ENCODE measurements around the gene DEDD2.
A peak's percentile ranks its signal among the peaks of the same experiment; 100 is the strongest.

Gene DEDD2

DNA sequence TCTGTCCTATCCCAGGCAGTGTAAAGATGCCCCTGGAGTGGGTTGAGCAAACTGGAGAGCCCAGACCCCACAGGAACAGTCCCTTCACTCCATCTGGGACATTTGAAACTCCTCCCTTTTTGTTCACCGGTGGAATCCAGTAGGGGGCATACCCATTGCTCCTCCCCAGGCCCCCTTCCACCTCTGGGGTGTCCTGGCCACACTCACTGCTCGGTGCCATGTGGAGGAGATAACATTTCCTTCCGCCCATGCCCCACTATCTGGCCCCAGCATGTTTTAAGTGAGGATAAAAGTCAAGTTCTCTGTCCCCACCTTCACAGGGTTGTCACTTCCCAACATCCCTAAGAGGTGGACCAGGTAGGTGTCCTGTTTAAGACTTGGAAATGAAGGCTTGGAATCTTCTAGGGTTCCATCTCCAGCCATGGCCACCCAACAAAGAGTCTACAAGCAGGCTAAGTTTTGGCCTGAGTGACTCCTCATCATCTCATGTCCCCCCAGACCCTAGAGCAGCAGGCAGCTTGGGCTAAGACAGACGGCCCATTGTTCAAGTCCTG is 11.9 kb upstream of the DEDD2 start:
- no peak for DNase-seq (ENCODE audit: extremely low read depth in 1 of 2, low read depth in 1 of 2)

DNA sequence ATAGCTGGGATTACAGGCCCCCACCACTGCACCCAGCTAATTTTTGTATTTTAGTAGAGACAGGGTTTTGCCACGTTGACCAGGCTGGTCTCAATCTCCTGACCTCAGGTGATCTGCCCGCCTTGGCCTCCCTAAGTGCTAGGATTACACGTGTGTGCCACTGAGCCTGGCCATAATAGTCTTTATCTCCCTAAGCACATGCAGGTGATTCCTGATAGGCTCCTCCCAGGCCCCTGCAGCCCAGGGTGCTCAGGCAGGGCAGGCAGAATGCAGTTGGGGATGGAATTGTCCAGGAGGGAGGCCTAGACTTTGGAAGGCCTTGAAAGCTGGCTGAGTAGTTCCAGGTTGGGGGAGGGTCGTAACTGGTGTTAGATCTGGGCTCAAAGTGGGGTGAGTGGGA is 11.2 kb upstream of the DEDD2 start:
- no peak for DNase-seq (ENCODE audit: extremely low read depth in 1 of 2, low read depth in 1 of 2)

DNA sequence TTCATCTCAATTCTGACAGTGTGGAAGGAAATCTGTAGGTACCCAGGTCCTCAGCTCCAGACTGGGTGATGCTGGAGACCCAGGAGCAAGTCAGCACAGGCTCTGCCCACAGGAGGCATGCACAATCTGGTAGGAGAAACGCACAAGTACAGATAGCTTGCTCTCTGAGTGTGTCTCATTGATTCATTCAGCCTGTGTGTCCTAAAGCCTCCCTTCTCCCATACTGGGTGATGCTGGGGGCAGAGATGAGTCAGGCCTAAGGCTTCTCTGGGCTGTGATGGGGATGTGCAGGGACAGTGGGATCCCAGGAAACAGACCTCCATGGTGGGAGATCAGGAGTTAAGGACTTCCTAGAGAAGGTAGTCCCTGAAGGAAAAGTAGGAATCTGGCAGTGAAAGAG is 9.4 kb upstream of the DEDD2 start:
- DNase-seq (ENCODE audit: extremely low read depth in 1 of 2, low read depth in 1 of 2): no peak

DNA sequence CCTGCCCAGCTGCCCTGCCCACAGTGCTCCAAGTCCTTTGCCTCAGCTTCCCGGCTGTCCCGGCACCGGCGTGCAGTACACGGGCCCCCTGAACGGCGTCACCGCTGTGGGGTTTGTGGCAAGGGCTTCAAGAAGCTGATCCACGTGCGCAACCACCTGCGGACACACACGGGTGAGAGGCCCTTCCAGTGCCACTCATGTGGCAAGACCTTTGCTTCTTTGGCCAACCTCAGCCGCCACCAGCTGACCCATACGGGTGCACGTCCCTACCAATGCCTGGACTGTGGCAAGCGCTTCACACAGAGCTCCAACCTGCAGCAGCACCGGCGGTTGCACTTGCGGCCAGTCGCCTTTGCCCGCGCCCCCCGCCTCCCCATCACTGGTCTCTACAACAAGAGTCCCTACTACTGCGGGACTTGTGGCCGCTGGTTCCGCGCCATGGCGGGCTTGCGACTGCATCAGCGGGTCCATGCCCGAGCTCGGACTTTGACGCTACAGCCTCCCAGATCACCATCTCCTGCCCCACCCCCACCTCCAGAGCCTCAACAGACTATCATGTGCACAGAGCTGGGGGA is 8.3 kb upstream of the DEDD2 start:
- no peak for DNase-seq (ENCODE audit: extremely low read depth in 1 of 2, low read depth in 1 of 2)

DNA sequence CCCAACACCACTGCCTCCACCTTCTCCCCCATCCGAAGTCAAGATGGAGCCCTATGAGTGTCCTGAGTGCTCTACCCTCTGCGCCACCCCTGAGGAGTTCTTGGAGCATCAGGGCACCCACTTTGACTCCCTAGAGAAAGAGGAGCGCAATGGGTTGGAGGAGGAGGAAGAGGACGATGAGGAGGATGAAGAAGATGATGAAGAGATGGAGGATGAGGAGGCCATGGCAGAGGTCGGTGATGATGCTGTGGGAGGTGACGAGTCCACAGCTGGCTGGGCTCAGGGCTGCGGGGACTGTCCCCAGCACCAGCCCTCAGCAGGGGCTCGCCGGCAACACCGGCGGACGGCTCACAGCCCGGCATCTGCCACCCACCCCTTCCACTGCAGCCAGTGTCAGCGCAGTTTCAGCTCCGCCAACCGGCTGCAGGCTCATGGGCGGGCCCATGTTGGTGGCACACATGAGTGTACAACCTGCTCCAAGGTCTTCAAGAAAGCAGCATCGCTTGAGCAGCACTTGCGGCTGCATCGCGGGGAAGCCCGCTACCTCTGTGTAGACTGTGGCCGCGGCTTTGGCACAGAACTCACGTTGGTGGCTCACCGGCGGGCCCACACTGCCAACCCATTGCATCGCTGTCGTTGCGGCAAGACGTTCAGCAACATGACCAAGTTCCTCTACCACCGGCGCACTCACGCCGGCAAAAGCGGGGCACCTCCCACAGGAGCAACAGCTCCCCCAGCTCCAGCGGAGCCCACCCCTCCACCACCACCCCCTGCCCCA is 7.7 kb upstream of the DEDD2 start:
- no peak for DNase-seq (ENCODE audit: extremely low read depth in 1 of 2, low read depth in 1 of 2)

DNA sequence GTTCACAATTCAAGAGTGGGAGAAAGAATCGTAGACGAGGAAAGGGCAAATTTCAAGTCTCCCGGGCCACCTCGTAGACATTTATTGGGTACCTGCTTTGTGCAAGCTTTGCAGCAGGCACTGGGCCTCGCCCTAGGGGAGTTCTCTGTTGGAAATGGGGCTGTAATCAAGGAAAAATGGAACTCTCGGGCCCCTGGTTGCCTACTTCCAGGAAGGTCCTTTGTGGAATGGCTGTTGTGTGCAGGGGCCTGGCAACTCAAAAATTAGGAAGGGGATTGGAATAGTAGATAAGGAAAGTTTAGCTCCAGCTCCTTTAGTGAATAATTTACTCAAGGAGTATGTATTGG is 3.2 kb upstream of the DEDD2 start:
- DNase-seq (ENCODE audit: extremely low read depth in 1 of 2, low read depth in 1 of 2): no peak

DNA sequence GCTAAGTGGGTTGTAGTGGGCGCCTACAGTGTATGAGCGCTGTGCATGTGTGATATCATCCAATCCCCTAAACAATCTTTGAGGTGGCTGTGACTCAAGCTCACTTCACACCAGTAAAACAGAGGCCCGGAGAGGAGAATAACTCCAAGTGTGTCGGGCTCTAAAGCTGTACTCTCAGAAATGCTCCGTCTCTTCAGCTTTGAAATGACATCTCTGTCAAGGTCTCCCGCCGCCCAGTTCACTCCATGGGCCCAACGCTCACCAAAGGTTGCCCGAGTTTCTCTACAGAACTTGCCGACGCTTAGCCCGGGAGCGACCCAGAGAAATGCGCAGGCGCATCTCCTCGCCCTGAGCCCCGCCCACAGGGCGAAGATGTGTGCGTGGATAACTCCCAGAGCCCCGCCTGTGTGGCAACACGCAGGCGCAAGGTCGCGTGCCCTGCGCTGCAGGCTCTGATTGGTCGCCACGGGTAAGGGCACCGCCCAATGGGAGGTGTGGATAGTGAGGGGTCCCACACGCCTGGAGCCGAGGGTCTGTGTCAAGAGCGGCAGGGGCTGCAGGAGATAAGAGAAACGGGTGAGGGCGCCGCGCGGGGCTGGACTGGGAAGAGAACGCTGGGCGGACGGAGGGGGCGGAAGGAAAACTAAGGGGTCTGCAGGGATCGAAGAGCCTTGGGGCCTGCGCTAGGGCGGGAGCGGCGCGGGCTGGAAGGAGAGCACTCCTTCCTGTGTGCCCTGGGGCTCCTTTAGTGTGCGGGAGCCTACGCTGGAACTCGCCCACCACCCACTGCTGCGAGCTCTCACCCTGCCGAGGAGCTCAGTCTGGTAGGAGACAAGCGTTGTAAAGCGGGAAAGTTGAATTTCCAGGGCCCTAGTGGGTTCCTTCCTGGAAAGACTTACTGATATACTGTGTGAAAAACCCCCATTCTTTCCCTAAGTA is 2.6 kb upstream of the DEDD2 start, which contains the start of gene ZNF526:
Gene ZNF526, plus strand, starts transcription at position 501 of the 939 bp plus-strand sequence. CDS start 4,092 bp downstream, outside the sequence.
- DNase-seq (ENCODE audit: extremely low read depth in 1 of 2, low read depth in 1 of 2): peak; percentile 96 to 97

DNA sequence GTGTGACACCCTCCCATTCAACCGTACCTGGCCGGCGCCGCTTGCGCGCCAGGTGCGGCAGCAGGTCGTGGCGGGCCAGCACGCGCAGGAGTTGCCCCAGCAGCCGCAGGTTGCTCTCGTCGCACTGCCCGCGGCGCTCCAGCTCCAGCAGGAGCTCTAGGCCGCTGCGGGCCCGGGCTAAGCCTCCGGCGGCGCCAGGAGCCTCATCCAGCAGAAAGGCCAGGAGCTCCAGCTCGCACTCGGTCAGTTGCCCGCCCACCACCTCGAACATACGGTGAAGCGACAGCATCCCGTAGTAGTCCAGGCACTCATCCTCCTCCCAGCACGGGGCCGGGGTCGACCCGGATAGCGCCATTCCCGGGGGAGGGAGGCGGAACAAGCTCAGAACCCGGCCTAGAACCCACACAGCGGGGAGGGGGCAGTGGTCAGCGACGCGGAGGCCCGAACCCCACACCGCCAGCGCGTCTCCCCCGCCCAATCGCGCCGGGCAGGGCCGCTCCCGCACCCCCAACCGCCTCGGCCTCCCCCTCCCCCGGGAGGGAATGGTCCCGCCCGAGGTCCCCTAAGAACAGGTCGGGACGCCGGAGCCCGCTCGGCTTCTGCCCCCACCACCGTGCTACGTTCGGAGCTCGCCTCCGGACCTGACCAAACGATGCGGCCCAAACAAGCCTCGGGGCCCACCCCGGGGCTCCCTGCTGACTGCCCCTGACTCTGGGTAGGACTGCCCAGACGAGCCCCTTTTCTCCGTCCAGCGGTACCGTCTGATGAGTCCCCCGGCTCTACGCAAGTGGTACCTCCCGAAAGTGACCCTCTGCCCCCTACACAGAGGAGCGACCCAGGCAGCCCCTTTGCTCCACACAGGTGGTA is 591 bp downstream of the DEDD2 start:
- no peak for DNase-seq (ENCODE audit: extremely low read depth in 1 of 2, low read depth in 1 of 2)

DNA sequence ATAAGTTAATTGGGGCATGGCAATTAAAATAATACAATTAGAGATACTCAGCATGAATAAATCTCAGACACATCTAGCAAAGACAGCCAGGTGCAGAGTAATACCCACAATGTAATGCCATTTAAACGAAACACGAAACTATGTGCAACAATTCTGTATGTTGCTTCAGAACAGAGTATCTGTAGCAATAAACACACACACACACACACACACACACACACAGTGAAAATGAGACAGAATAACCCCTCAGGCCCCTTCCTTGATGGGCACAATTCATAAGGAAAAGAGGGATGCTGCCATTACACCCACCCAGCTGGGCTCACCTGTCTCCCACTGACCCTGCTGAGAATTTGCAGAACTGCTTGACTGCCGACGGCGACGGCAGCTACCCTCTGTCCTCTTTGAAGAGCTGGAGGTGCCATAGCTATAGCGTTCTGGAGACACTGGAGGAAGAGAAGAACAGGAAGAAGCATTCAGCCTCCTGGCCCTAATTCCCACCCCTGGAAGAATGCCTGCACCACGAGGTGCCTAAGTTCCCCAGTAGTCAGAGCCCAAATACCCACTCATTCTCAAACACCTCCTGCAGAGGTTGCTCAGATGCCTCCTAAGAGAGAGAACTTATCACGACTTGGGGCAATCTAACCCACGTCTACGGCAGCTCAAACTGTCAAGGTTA is 2.5 kb downstream of the DEDD2 start:
- DNase-seq (ENCODE audit: extremely low read depth in 1 of 2, low read depth in 1 of 2): no peak

DNA sequence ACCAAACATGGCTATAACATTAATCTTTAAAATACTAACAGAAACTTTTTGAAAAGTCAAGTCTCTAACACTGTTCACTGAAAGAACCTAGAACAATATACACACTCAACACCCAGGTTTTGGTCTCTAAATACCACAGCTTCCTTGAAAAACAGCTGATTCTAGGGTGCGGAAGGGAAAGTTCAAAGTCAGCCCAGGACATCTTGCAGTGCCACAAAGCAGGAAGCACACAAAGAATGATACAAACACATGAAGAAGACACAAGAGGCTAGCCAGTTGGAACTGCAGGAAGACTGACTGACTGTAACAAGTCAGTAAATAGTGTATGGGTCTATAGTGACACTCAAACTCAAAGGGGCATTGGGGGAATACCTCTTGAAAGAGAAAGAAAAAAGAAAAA is 4.6 kb downstream of the DEDD2 start:
- no peak for DNase-seq (ENCODE audit: extremely low read depth in 1 of 2, low read depth in 1 of 2)

DNA sequence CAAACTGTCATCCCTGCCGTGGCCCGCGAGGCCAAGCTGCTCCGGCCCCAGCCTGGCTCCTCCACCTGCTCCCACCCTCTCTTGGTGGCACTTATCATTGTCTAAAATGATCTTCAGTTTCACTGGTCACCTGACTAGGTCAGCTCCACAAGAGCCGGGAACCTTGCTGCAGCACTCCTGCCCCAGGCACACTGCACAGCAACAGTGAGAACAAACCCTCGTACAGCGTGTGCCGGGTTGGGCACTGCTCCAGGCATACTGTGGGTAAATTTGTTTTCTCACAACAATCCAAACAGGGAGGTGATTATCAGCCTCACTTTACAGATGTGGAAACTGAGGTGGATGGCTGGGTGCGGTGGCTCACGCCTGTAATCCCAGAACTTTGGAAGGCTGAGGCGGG is 8.9 kb downstream of the DEDD2 start:
- no peak for DNase-seq (ENCODE audit: extremely low read depth in 1 of 2, low read depth in 1 of 2)

DNA sequence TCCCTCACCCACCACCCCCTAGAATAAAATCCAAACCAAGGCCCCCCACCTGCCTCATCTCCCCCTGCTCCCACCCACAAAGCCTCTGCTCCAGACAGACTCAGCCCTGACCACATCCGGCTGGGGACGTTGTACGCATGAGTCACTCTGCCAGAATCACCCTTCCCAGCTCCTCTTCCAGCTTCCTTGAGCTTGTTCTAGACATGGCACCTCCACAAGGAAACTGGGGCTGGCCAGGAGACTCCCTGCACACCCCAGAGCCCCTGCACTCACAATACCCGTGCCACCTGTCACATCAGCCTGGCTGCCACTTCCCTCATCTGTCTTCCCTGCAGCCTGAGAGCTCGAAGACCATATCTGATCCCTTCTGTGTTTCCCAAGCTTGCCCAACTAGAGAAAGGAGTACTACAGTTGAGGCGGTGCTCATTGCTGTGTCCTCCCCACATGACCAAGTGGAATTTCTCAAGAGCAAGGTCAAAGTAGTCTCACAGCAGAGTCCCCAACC is 9.7 kb downstream of the DEDD2 start:
- DNase-seq (ENCODE audit: extremely low read depth in 1 of 2, low read depth in 1 of 2): no peak

DNA sequence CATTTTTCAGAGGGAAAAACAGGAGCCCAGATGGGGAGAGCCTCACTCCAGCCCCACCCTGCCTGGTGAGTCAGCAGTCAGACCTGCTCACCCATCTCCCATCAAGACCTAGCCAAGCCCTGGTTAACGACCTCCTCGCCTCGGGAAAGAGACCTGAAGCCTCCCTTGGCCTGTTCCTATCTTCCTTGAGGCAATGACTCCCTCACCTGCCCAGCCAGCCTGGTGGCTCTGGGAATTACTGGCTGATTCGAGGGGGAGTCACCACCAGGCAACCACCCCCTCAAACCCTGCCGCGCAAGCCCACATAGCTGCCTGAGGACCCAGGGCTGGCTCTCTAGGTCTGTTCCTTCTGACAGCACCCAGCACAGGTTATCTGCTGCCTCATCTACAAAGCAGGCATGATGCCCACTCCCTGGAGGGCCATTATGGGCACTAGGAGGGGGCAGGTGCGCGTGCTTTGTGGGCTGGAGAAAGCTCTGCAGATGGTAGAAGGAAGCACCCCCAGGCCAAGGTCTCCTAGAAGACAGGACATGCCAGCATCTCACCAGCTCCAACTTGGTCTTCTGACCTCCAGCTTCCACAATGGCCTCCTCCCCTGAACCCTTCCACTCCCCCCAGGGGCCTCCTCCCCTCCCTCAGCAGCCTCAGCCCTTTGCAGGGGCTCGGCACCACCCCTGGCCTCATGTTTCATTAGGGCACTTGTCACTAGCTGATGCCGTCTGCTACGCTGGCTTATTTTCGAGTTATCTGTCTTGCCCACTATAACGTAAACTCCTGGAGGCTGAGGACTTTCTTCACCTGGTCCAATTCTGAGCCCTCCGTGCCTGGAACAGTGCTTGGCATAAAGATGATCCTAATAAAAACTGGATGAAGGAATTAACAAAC is 10.4 kb downstream of the DEDD2 start:
- no peak for DNase-seq (ENCODE audit: extremely low read depth in 1 of 2, low read depth in 1 of 2)

DNA sequence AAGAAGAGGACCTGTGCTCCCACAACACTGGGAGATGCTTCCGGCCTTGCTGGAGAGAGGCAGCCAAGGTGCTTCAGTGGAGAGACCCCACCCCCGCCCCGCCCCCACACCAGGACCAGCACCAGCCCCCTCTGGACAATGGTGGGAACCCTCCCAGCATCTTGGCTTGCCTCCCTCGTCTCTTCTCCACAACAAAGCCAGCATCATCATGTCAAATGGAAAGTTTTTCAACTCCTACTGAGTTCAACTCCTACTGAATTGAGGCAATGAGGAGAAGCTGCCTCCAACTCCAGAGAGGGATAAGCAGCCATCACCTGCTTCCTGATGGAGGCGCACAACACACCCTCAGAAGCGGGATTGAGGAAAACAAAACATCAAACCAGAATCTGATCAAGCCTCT is 12.8 kb downstream of the DEDD2 start:
- no peak for DNase-seq (ENCODE audit: extremely low read depth in 1 of 2, low read depth in 1 of 2)

DNA sequence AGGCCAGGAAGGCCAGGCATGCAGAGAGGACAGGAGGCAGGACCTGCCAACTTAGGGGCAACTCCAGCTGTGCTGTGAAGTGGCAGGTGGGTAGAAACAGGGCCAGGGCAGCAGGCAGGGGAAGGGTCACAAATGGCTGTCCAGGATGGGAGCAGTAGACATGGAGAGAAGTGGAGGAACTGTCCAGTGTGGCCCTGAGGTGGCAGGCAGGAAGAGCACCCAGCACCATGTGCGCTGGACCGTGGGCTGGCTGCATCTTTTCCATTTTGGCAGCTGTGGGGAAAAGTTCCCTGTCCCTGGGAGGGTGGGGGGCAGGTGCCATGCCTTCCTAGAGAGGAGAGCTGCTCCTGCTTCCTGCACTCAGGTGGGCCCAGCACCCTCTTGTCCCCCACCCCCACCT is 13.8 kb downstream of the DEDD2 start:
- DNase-seq (ENCODE audit: extremely low read depth in 1 of 2, low read depth in 1 of 2): no peak

DNA sequence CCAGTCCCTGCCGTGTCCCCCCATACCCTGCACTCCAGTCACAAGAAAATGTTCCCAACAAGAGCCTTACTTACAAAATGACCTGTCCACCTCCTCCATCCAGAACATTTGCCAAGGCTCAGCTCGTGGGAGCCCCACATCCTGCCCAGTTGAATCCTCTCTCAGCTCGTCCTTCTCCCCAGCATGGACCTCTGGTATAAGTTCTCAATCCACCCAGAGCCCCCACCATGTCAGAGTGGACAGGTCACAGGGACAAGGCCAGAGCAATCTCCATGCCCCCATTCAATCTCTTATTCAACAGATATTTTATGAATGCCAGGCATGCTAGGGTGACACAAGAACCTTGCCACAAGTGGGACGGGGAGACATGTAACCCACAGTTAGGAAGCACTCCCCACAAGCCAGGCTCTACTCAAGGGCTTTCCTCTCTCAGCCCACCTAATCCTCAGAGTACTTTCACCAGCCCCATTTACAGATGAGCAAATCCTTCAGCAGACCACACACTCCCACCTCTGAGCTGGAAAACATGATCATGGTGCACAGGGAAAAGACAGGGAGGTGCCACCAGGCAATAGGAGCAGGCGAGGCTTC is 15.1 kb downstream of the DEDD2 start:
- no peak for DNase-seq (ENCODE audit: extremely low read depth in 1 of 2, low read depth in 1 of 2)

DNA sequence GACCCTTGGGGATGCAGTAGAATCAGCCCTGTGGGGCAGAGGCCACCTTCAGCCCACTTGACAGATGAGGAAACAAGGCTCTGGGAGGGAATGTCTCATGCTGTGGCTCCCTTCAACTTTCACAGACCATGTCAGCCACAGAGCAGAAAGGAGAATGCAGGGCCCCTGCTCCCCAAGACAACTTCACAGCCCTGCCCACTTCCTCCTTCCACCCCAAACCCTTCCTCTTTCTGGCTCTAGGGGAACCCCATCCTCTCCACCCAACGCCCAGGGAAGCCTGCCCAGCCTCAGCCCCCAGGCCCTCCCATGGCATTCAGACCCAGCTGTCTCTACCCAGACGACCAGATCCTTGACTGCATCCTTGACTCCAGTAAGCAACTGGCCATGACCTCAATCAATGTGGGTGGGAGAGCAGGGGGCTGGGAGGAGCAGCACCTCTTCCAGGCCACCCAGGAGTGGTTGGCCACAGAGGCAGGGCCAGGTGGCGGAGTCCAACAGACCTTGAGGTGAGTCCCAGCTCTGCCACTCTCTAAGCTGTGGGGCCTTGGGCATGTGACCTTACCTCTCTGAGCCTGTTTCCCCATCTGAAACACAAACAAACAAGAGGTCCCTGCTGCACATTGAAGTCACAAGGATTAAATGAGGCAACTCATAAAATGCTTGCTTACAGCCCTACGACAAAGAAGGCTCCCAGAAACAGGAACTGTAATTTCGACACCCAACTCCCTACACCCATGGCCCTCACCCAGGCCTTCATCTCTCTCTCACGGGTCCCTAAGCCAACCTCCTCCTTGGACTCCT is 15.8 kb downstream of the DEDD2 start:
- DNase-seq (ENCODE audit: extremely low read depth in 1 of 2, low read depth in 1 of 2): no peak

Data from stimulated activated CD8-positive, alpha-beta memory T cell treated with anti-CD3 and anti-CD28 coated beads, Interleukin-7, amount 100 ng/mL, for 48 hours (primary cell).